Fibroblast of skin of back (primary cell): ENCODE data around the gene PRDM2. TPM values are rescaled to one million over a fixed set of nuclear protein-coding genes. Genes with fewer than 3 reads are reported as not detected.
A peak's percentile ranks its signal among the peaks of the same experiment; 100 is the strongest.
"Not testable (repeated sequence)": the region's sequence is repeated elsewhere in the genome, so short reads cannot be mapped to it uniquely, and the experiment has no call there.

ENCODE experiments used
- DNase-seq: peaks from one replicate; pipeline ENCODE4 v3.0.0-alpha.2; 2013
- polyA plus RNA-seq, 2 experiments: library from polyadenylated mRNA; unstranded; fragments of 120-200 nt; gene quantifications; one replicate each; pipeline ENCODE4 v1.2.1, GENCODE V29; 2013; ENCODE audit not compliant: insufficient read length in 2 of 2

The PRDM2 gene, protein sequence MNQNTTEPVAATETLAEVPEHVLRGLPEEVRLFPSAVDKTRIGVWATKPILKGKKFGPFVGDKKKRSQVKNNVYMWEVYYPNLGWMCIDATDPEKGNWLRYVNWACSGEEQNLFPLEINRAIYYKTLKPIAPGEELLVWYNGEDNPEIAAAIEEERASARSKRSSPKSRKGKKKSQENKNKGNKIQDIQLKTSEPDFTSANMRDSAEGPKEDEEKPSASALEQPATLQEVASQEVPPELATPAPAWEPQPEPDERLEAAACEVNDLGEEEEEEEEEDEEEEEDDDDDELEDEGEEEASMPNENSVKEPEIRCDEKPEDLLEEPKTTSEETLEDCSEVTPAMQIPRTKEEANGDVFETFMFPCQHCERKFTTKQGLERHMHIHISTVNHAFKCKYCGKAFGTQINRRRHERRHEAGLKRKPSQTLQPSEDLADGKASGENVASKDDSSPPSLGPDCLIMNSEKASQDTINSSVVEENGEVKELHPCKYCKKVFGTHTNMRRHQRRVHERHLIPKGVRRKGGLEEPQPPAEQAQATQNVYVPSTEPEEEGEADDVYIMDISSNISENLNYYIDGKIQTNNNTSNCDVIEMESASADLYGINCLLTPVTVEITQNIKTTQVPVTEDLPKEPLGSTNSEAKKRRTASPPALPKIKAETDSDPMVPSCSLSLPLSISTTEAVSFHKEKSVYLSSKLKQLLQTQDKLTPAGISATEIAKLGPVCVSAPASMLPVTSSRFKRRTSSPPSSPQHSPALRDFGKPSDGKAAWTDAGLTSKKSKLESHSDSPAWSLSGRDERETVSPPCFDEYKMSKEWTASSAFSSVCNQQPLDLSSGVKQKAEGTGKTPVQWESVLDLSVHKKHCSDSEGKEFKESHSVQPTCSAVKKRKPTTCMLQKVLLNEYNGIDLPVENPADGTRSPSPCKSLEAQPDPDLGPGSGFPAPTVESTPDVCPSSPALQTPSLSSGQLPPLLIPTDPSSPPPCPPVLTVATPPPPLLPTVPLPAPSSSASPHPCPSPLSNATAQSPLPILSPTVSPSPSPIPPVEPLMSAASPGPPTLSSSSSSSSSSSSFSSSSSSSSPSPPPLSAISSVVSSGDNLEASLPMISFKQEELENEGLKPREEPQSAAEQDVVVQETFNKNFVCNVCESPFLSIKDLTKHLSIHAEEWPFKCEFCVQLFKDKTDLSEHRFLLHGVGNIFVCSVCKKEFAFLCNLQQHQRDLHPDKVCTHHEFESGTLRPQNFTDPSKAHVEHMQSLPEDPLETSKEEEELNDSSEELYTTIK (N-terminal part only)
- 21.6 TPM for polyA plus RNA-seq (2013, experiment 1 of 2; ENCODE audit: insufficient read length)
- polyA plus RNA-seq (2013, experiment 2 of 2; ENCODE audit: insufficient read length): 25.1 TPM

DNA sequence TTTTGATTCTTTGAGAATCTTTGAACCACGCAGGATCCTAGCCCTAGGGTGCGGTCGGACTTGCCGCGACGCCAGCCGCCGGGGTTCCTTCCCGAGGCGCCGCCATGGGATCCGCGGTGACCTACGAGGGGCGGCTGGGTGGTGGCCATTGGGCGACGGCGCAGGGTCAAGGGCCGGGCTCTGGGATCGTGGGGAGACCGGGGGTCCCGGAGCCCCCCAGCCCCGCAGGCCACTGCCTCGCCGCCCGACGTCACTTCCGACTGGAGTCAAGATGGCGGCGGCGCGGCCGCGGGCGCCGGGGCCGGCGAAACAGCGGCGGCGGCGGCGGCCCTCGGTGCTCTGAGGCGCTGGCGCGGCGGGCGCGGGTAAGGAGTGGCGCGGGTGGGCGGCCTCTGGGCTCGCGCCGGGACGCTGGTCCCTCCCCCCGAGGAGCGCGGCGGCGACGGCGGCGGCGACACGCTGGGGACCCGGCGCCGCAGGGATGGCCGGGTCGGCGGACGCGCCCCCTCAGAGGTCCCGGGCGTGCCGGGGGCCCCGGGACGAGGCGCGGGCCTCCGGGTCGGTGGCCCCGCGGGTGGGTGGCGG is at the start of gene PRDM2:
Gene PRDM2 (plus strand): TSS at position 253 of the 585 bp plus-strand sequence. CDS start 15,418 bp downstream, outside the sequence.
- DNase-seq: peak; percentile 57

- no peak for DNase-seq
Observed at GRCh38 chr1:13651279-13651678, 48.7 kb upstream of the PRDM2 start.

DNA sequence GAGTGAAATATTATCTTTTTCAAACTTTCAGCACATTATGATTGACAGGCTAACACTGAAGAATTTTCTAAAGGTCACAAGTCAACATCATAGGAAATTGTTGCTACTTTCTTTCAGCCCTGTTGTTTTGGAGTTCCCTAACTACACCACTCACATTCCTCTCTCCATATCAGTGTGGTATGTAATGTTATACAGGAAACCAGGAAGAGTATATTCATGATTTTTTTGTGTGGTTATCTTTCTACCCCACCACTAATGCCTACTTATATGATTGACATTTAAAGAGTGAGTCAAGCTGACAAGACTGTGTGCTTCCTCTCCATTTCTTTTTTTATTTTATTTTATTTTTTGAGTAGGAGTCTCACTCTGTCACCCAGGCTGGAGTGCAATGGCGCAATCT is 47.8 kb upstream of the PRDM2 start:
- no peak for DNase-seq

DNA sequence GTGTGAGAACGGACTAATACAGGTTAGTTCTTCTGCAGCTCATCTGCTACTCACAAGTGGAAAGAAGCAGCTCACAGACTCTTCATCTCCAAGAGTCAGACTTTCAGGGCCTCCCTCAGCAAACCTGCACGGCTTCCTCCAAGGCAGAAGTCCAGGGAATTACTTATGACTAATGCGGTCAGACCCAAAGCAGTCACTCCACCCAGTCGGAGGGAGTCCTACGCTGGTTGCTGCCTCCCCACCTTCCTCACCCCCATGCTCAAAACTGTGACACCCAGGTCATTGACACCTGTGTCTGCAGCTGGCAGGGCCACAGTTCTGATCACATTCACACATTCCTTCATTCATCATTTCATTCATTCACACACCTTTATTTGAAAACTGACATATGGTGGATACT is 38.4 kb upstream of the PRDM2 start:
- no peak for DNase-seq

DNA sequence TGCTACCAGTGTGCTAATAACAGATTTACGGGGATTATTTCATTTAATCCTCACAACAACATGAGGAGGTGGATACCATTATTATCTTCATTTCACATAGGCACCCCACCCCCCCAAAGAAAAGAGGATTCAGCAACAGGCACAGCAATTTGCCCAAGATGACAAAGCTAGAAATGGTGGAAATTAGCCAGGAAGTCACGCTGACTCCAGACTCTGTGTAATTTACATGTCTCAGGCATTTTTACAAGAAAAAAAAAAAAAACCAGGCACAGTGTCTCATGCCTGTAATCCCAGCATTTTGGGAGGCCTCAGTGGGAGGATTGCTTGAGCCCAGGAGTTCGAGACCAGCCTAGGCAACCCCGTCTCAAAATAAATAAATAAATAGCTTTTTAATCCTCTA is 37.5 kb upstream of the PRDM2 start:
- DNase-seq: peak; percentile 53

- no peak for DNase-seq
Observed at GRCh38 chr1:13663969-13664368, 36.0 kb upstream of the PRDM2 start.

- DNase-seq: no peak
Observed at GRCh38 chr1:13664451-13664850, 35.5 kb upstream of the PRDM2 start.

GRCh38 chr1:13666317-13666716 is 33.7 kb upstream of the PRDM2 start:
- no peak for DNase-seq

GRCh38 chr1:13667691-13668090 is 32.3 kb upstream of the PRDM2 start:
- DNase-seq: no peak

GRCh38 chr1:13674377-13674776 is 25.6 kb upstream of the PRDM2 start:
- DNase-seq: no peak

GRCh38 chr1:13675151-13675651 is 24.8 kb upstream of the PRDM2 start:
- peak; percentile 69 for DNase-seq

GRCh38 chr1:13677896-13678295 is 22.1 kb upstream of the PRDM2 start:
- no peak for DNase-seq

DNA sequence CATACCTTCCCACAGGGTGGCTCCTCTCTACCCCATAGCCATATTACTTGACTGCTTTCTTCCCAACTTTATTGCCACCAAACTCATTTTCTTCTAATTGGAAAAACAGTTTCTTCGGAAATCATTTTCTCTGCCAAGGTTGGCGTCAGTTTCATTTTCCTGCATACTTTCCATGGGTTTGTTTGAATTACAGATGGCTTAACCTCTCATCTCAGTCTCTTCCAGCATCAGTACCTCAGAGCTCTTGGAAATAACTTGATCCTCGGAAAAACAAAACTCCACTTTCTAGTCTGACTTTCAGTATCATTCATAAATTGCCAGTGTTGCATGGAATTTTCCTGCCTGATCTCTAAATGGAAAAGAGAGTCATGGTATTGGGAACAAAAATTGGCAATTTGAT is 20.3 kb upstream of the PRDM2 start:
- DNase-seq: no peak

- DNase-seq: not testable (repeated sequence)
Observed at GRCh38 chr1:13680609-13681008, 19.4 kb upstream of the PRDM2 start.

GRCh38 chr1:13681921-13682320 is 18.1 kb upstream of the PRDM2 start:
- DNase-seq: no peak

- no peak for DNase-seq
Observed at GRCh38 chr1:13682444-13682843, 17.5 kb upstream of the PRDM2 start.

DNA sequence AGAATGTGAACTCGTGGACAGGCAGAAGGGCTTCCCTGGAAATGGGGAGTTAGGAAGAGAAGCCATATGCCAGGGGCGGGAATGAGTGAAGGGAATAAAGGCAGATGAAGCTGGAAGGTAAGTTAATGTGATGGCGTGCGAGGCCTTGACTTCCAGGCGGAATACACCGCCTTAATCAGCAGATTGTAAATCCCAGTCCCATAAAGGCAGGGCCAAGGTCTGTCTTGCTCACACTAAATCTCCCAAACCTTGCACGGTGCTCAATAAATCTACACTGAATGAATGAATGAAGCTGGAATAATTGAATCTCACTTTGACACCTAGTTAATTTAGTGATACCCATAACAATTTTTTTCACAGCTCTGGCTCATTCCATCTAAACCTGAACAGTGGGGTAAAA is 16.8 kb upstream of the PRDM2 start:
- DNase-seq: no peak

GRCh38 chr1:13687151-13687715 is 12.8 kb upstream of the PRDM2 start:
- no peak for DNase-seq

GRCh38 chr1:13693094-13693493 is 6.9 kb upstream of the PRDM2 start:
- DNase-seq: not testable (repeated sequence)

DNA sequence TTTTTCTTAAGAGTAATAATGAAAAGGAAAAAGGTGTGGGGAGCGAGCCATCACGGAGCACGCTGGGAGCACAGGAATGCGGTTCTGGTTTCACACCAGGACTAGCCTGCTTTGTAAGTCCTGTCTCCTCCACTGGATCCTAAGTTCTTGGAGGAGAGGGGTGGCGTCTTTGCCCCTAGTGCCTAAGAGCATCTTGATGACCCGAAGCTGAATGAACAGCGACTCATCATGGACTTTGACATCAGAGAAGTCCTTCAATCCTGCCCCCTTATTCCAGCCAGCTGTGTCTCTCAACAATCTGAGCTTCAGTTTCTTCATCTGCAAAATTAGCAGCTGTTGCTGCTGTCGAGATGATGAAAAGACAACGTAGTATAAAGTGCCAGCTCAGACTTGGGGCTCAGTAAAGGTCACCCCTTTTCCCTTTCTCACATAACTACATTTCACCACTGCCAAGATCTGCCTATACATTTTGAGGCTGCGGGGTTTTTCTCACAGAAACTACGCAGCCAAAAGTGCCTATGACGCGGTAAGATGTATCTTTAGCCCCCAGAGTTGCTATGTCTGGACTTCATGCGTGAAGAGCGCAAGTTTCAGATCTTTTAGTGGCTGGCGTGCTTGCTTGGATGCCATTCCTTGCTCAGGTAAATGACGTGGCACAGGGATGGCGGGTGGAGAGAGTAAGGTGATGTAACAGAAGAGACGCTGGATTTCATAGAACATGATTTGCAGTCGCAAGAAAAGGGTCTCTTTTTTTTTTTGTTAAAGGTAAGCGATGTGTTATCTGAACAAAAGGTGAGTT is 4.9 kb upstream of the PRDM2 start:
- DNase-seq: no peak

DNA sequence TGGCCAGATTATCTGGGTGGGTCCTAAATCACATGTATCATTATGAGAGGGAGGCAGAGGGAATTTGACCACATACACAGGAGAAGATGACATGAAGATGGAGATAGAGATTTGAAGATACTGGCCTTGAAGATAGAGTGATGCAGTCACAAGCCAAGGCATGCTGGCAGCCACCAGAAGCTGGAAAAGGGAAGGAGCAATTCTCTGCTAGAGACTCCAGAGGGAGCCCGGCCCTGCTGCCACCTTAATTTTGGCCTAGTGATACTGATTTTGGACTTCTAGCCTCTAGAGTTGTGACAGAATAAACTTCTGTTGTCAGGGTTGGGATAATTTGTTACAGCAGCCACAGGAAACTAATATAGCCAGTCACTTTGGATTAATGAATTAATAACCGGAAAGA is 2.2 kb upstream of the PRDM2 start:
- DNase-seq: no peak
